AG09309 (cell line): ENCODE measurements around the gene GRK5.

Source experiments
- DNase-seq: peaks from one replicate; pipeline ENCODE4 v3.0.0-alpha.2; 2010; ENCODE audit warnings: low read depth
- H3K4me3 ChIP-seq: 2 replicates; pipeline ENCODE4 v1.5.1; 2011; ENCODE audit warnings: mild to moderate bottlenecking, low read depth, low read length, moderate library complexity; ENCODE audit not compliant: control insufficient read depth
- TF ChIP-seq, protein P1 (sequence below): IDR thresholded peaks from 2 replicates; pipeline ENCODE4 v1.5.1; 2011; ENCODE audit warnings: mild to moderate bottlenecking, low read depth, low read length, inconsistent platforms; ENCODE audit not compliant: insufficient read depth, control insufficient read depth; ENCODE audit errors: missing control alignments

The GRK5 gene

DNA sequence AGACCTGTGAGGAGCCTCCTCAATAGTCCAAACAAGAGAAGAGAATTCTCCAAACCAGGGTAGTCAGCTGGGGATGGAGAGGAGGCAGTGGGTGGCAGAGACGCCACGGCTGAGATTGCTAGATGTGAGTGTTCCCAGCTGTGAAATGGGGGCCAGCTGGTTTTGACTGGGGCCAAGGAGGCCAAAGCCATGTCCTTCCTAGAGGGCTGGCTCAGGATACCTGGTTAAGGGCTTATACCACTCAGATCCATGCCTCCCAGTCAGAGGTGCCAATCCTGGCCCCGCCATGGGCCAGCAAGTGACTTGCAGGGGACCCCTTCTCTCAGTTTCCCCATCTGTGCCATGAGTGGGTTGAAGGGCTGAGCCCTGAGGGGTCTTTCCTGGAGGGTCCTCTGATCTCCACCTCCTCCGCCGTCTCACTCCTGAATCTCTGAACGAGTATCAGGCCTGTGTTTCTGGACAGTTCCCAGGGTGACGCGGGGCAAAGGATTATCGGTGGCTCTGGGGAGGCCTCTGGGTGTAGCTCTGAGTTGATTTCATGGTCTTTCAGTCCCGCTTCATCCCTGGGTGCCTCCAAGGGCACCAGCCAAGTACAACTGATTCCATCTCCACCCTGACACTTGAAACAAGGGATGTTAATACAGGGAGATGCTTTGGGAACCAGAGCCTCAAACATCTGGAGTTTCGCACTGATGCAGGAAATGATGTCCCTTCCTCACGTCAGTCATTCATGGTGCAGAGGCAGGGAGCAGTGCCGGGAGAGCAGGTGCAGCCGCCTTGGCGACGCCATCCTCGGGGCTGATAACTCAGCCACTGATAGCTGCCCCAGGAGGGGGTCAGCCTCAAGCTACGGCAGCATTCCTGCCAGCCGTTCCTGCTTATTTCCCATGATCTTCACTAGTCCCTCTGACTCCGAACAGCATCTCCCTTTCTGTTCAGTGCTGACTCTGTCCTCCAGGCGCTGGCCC is 208.4 kb downstream of the GRK5 start:
- TF ChIP-seq, protein P1, sequence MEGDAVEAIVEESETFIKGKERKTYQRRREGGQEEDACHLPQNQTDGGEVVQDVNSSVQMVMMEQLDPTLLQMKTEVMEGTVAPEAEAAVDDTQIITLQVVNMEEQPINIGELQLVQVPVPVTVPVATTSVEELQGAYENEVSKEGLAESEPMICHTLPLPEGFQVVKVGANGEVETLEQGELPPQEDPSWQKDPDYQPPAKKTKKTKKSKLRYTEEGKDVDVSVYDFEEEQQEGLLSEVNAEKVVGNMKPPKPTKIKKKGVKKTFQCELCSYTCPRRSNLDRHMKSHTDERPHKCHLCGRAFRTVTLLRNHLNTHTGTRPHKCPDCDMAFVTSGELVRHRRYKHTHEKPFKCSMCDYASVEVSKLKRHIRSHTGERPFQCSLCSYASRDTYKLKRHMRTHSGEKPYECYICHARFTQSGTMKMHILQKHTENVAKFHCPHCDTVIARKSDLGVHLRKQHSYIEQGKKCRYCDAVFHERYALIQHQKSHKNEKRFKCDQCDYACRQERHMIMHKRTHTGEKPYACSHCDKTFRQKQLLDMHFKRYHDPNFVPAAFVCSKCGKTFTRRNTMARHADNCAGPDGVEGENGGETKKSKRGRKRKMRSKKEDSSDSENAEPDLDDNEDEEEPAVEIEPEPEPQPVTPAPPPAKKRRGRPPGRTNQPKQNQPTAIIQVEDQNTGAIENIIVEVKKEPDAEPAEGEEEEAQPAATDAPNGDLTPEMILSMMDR: no peak
- no peak for DNase-seq
- H3K4me3 ChIP-seq: no peak overlapping the region

DNA sequence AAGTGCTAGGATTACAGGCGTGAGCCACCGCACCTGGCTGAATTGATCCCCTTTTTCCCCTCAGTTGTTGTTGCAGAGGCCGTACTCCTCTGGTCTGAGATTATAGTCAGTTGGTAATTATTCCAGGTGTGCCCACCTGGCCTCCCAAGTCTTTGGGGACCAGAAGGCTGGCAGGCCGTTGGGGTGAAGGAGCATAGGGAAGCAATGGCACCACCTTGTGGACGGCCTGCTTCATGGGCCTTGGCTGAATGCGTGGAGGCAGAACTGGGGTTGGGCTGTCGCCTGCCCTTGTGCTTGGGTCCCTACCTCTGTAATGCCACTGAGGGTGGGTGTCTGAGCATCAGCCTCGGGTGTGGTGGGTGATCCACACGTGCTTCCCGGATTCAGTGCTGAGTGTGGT is 209.5 kb downstream of the GRK5 start:
- TF ChIP-seq, protein P1: peak; percentile 87

DNA sequence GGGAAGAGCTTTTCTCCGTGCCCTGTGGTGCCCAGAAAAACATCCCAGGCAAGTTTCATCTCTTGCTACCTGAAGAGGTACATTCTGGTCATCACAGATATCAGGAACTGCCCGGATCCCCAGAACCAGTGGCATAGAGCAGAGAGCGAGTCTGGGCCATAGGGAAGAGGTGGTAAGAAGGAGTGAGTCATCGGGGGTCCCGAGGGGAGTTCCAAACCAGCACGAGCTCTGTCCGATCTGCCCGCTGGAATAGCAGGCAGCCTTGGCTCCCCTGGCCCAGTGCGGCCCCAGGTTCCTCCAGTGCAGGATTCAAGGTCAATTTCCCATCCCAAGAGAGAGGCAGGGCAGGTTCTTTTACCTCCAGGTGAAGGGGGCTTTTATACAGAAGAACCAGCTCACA is 210.5 kb downstream of the GRK5 start:
- H3K4me3 ChIP-seq: no peak overlapping the region
- TF ChIP-seq, protein P1: no peak

More for the DNA sequence above, 209.5 kb downstream of the GRK5 start:
- H3K4me3 ChIP-seq: no peak overlapping the region
- no peak for DNase-seq

DNA sequence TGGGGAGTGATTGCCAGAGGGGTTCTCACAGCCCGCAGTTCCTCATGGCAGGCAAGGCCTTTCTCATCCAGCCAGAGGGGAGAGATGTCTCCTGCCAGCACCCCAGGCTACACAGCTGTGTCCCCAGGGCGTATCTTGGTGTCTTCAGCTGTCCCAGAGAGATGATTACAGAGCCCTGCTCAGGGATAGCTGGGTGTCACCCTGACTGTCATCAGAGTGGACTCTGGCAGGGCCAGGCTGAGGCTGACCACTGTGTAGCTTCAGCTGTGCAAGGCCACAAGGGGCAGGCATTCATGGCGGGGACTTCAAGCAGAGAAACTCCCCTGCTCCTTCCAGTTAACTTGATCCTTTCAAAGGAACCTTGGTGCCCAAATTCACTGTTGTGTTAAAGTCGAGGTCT is 211.0 kb downstream of the GRK5 start:
- TF ChIP-seq, protein P1: no peak
- no peak overlapping the region for H3K4me3 ChIP-seq
- DNase-seq: no peak

More for the DNA sequence above, 210.5 kb downstream of the GRK5 start:
- no peak for DNase-seq

DNA sequence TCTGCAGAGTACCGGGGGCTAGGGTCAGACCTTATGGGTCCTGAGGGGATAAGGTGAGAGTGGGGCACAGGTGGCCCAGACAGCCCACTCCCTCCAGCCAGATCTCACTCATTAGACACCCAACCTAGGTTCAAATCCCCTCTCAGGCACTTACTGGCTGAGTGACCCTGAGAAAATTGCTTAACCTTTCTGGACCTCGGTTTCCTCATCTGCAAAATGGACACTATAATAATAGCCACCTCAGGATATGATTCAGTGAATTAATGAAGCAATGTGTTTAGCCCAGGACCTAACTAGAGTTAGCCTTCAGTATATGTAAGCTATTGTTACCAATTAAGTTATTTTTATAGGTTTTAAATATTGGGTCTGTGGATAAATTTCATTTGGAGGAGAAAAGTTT is 212.6 kb downstream of the GRK5 start:
- H3K4me3 ChIP-seq: no peak overlapping the region
- TF ChIP-seq, protein P1: no peak
- no peak for DNase-seq

DNA sequence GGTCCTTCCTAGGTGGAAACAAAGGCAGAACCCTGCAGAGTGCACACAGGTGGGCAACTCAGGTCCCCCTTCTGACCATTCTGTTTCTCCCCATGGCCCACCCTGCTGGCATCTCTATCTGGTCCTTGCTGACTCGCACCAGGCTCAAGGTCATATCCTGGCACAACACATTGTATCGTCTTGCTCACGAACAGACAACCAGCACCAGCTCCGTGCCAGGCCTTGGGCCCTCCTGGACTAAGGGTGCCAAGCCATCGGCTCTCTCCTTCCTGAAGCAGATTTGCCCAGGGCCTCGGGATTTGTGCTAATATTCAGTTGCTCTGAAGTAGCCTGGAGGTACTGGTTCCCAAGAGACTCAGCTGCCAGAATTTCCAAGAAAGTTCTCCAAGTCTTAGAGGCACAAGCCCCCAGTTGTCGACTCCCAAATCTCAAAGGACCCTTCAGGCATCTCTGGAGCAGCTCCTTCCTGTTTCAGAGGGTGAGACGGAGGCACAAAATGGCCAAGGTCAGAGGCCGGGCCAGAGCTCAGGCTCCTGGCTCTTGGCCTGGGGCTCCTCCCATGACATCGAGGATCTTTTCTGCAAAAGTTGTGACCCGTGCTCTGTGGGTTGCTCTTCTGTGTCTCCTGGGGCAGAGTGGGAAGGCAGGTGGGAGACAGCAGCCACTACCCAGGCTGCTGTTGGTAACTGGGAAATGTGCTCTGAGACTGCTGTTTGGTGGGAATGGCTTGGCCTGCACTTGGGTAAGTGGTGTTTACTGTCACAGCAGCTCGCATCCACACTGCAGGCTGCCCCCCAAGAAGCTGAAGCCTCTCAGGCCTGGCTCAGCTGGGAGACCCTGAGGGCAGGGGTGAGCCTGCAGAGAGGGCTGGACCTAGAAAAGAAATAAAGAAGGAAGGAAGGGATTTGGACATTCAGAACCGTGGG is 213.8 kb downstream of the GRK5 start:
- TF ChIP-seq, protein P1: no peak
- no peak overlapping the region for H3K4me3 ChIP-seq
- no peak for DNase-seq
